ENCODE results near the gene MASP1. TPM values are rescaled to one million over a fixed set of nuclear protein-coding genes. Genes with fewer than 3 reads are reported as not detected.

Gene MASP1
- polyA plus RNA-seq, 1 donor (not counting 4 experiments of a cell fraction or from before 2014, with no cell fraction given), result not detected

DNA sequence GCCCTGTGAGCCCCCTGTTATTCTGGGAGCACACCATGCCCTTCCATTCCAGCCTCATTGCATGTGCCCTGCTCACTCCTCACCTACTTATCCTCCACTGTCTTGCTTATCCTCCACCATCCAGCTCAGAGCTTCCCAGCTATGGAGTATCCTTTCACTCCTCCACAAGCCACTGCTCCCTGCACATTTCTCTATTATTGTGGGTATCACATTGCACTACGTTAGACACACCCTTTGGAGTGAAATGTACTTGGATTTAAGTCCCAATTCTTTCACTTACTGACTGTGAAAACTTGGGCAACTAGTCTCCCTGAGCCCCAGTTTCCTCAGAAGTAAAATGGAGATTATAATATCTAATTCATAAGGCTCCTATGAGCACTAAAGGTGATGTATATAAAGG, 4.3 kb downstream of the MASP1 start:
- no peak overlapping the region for H3K9ac ChIP-seq (ENCODE audit: control insufficient read depth, extremely low read depth, insufficient read depth, low read length)
- no peaks in the 10 kb centered on the region for H3K4me1 ChIP-seq (ENCODE audit: control insufficient read depth, extremely low read depth, insufficient read depth, low read length)
- no peak overlapping the region for H3K27ac ChIP-seq (ENCODE audit: control insufficient read depth, insufficient read depth, low read length)
- TF ChIP-seq, protein P1, sequence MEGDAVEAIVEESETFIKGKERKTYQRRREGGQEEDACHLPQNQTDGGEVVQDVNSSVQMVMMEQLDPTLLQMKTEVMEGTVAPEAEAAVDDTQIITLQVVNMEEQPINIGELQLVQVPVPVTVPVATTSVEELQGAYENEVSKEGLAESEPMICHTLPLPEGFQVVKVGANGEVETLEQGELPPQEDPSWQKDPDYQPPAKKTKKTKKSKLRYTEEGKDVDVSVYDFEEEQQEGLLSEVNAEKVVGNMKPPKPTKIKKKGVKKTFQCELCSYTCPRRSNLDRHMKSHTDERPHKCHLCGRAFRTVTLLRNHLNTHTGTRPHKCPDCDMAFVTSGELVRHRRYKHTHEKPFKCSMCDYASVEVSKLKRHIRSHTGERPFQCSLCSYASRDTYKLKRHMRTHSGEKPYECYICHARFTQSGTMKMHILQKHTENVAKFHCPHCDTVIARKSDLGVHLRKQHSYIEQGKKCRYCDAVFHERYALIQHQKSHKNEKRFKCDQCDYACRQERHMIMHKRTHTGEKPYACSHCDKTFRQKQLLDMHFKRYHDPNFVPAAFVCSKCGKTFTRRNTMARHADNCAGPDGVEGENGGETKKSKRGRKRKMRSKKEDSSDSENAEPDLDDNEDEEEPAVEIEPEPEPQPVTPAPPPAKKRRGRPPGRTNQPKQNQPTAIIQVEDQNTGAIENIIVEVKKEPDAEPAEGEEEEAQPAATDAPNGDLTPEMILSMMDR (optimal IDR thresholded peaks at IDR 0.05 in 1 of 3, IDR thresholded peaks at IDR 0.05 in 1 of 3, conservative IDR thresholded peaks at IDR 0.05 in 1 of 3; ENCODE audit: extremely low read depth in 1 of 3, insufficient read depth in 2 of 3, low read length in 3 of 3), result no peak
- TF ChIP-seq EZH2 (IDR thresholded peaks at IDR 0.05; ENCODE audit: low read length), result no peak
- H3K27me3 ChIP-seq (ENCODE audit: control insufficient read depth, extremely low read depth, insufficient read depth, low read length), result peaks cover 26% of the 10 kb centered on the region
- no peaks in the 10 kb centered on the region for H3K36me3 ChIP-seq (ENCODE audit: control insufficient read depth in 2 of 2, extremely low read depth in 1 of 2, insufficient read depth in 2 of 2, low read length in 2 of 2)
- H3K79me2 ChIP-seq (ENCODE audit: control insufficient read depth, insufficient read depth, low read length), result no peaks in the 10 kb centered on the region
- FAIRE-seq (no peak), DNase-seq (ENCODE audit: low read depth, low spot score) (no peak)
- no peak overlapping the region for H2AFZ ChIP-seq (ENCODE audit: control insufficient read depth, low read length)
- H3K9me1 ChIP-seq (ENCODE audit: control insufficient read depth, extremely low read depth, insufficient read depth, low read length), result no peaks in the 10 kb centered on the region
- dilution Hi-C loops (cut with MboI; ENCODE audit: extremely low pct_ligation_motif_present, low sequenced_read_pairs), result no loop called here
- H3K4me2 ChIP-seq (ENCODE audit: control insufficient read depth, extremely low read depth, insufficient read depth, low read depth, low read length), result no peak overlapping the region
- no peaks in the 10 kb centered on the region for H3K9me3 ChIP-seq (ENCODE audit: control insufficient read depth, low read depth, low read length)
- H4K20me1 ChIP-seq (ENCODE audit: control insufficient read depth, extremely low read depth, insufficient read depth, low read length), result no peaks in the 10 kb centered on the region
- no peak overlapping the region for H3K4me3 ChIP-seq (ENCODE audit: control insufficient read depth in 2 of 3, extremely low read depth in 1 of 3, insufficient read depth in 2 of 3, low read depth in 1 of 3, low read length in 3 of 3)

DNA sequence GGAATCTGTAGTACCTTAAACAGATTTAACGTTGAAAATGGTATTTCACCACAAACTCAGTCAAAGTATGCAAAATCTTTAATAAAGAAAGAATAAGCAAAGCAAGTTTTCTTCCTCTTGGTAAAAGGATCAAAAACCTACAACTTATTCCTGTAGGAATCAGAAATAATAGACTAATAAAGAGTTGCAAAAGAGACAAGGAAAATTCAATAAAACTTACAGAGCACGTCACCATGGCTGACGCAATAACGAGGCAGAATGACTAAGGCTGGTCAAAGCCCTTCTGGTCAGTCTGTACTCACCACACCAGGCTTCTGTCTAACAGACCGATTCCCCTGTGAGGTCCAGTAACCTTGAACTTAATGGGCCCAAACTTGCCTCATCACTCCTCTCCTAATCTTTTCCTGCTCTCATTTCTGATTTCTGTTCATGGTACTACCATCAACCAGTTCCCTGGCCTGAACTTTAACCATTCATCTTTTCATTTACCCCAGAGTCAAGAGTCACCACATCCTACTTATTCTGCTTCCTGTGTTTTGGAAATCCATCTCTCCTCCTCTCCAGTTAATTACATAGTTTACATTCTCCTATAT, 5.0 kb downstream of the MASP1 start:
- Histone ChIP-seq H2AFZ (ENCODE audit: control insufficient read depth, low read length) (no peak overlapping the region), H3K4me2 (ENCODE audit: control insufficient read depth, extremely low read depth, insufficient read depth, low read depth, low read length) (no peak overlapping the region), H3K9ac (ENCODE audit: control insufficient read depth, extremely low read depth, insufficient read depth, low read length) (no peak overlapping the region), H3K36me3 (ENCODE audit: control insufficient read depth in 2 of 2, extremely low read depth in 1 of 2, insufficient read depth in 2 of 2, low read length in 2 of 2) (no peaks in the 10 kb centered on the region), H3K27me3 (ENCODE audit: control insufficient read depth, extremely low read depth, insufficient read depth, low read length) (peaks cover 21% of the 10 kb centered on the region), H3K4me3 (ENCODE audit: control insufficient read depth in 2 of 3, extremely low read depth in 1 of 3, insufficient read depth in 2 of 3, low read depth in 1 of 3, low read length in 3 of 3) (no peak overlapping the region), H3K9me3 (ENCODE audit: control insufficient read depth, low read depth, low read length) (no peaks in the 10 kb centered on the region), H4K20me1 (ENCODE audit: control insufficient read depth, extremely low read depth, insufficient read depth, low read length) (no peaks in the 10 kb centered on the region), H3K9me1 (ENCODE audit: control insufficient read depth, extremely low read depth, insufficient read depth, low read length) (no peaks in the 10 kb centered on the region), H3K4me1 (ENCODE audit: control insufficient read depth, extremely low read depth, insufficient read depth, low read length) (no peaks in the 10 kb centered on the region), H3K79me2 (ENCODE audit: control insufficient read depth, insufficient read depth, low read length) (no peaks in the 10 kb centered on the region), H3K27ac (ENCODE audit: control insufficient read depth, insufficient read depth, low read length) (no peak overlapping the region)
- no peak for TF ChIP-seq EZH2 (IDR thresholded peaks at IDR 0.05; ENCODE audit: low read length)
- TF ChIP-seq, protein P1 (optimal IDR thresholded peaks at IDR 0.05 in 1 of 3, IDR thresholded peaks at IDR 0.05 in 1 of 3, conservative IDR thresholded peaks at IDR 0.05 in 1 of 3; ENCODE audit: extremely low read depth in 1 of 3, insufficient read depth in 2 of 3, low read length in 3 of 3), result no peak
- FAIRE-seq (no peak), DNase-seq (ENCODE audit: low read depth, low spot score) (no peak)
- dilution Hi-C loops (cut with MboI; ENCODE audit: extremely low pct_ligation_motif_present, low sequenced_read_pairs), result no loop called here
